Colon (tissue), 2 donors: ENCODE results near the gene RASGRP1.

Experiments used
- FAIRE-seq: peaks from 2 replicates; lab custom pipeline; 2012; peaks lifted over from hg19 to GRCh38; lab: Jason Lieb, UNC
- donor health status: control.
- donor health status: control.

RASGRP1 gene

DNA sequence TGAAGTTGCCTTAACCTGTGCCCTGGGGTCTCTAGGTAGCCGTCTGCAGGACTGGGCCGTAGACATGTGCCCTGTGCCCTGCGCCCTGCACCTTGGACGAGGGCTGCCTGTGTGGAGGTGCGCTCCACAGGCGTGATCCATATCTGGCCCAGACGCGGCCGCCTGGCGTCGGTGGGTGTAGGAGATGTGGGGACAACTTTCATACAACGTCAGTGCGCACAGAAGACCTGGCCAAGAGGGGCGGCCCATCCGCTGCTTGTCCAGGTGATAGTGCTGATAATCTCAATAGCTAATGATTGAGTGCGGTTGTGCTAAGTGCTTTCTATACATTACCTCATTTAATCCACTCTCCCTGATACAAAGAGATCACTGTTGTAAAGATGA, 665 bp upstream of the RASGRP1 start:
- no peak for FAIRE-seq

GRCh38 chr15:38563723-38564519, 693 bp downstream of the RASGRP1 start:
- FAIRE-seq, result no peak

DNA sequence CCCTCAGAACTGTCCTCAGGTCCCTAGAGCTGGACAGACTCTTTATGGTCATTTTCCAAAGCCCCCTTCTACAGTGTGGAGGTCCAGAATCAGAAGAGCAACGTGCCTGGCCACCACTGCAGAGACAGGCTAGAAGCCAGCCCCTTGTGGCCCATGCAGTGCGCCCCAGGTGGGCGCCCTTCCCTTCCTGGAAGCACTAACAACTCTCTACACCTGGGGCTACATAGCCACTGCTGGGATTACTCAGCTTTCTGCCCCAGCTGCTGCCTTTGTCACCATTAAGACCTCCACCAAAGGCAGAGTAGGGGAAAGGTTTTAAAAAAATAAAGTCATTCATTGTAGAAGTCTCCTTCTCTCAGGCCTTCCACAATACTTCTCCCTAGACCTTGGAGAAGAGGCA, 2.3 kb downstream of the RASGRP1 start:
- no peak for FAIRE-seq

DNA sequence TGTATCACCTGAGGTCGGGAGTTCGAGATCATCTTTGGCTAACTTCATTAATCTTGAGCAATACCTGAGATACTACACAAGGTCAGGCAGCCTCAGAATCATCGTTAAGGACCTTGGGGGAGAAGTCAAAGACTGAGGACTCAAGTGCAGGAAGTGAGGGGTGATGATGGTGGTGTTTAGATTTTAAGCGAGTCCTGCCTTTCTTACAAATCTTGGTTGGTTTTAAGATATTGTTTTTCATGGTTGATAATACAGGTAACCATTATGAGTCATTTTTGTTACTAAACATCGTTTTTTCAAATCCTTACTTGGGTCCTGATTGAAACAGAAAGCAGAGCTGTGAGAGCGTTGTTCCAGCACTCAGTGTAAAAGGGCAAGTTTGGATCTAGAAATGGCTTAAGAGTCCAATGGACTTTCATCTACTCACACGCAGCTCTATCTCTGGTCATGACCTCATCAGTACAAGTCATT, 4.1 kb downstream of the RASGRP1 start:
- no peak for FAIRE-seq

GRCh38 chr15:38559636-38560307, 4.8 kb downstream of the RASGRP1 start:
- FAIRE-seq, result no peak

DNA sequence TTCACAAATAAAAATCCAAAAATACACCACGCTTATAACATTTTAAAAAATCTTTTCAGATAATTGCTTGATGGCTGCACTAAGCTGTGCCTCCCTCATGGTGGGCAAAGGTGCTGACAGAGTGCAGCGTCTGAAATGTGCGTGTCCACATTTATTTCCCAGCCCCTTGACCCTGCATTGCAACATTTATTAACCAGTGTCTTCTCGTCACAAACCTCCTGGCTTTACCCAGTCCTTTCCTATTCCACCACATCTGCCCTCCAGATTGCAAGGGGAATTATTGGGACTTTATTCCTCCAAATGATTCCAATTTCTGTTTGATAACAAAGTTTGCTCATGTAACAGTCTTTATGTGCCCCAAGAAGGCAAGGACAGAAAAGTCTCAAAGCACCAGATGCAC, 5.5 kb downstream of the RASGRP1 start:
- FAIRE-seq, result no peak

DNA sequence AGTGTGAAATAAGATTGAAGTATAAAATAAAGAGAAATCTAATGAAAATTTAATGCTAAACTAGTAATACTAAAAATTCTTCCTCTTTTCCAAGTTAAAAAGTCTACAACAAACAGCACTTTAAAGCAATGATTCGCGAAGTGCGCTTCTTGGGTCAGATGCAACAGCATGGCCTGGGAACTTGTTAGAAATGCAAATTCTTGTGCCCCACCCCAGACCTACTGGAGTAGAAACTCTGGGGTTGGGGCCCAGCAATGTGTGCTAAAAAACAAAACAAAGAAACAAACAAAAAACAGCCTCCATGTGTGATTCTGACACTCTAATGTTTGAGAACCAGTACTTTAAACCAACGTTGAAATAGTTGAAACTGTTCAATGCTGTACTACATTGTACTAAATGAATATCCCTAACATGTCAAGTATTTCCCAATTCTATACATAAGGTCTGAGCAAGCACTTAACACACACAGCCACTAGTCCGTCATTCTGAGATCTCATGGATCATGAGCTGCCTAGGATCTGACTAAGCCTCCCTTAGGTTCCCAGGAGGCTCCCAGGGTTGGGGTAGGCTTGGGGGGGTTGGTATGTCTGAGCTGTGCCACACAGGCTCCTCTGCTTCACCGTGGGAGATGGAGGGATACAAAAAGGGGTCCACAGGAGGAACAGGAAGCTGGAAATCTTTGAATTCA, 6.1 kb downstream of the RASGRP1 start:
- no peak for FAIRE-seq

DNA sequence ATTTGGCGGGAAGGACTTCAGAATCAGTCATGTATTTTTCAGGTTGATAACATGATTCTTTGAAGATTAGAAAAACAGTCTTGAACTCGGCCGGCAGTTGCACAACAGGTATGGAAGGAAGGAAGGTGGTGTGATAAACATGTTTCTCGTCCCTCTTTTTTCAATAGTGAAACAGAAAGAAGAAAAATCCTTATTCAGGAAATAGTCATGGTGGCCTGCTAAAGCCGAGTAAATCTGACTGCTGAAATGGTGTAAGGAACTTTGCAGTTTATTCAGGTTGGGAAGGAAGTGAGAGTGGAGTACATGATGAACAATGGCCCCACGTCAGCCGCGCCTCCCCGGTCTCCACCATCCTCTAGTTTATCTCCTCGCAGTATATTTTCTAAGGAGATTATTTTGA, 6.7 kb downstream of the RASGRP1 start:
- no peak for FAIRE-seq

- FAIRE-seq, result no peak
Observed at GRCh38 chr15:38555686-38556334, 8.8 kb downstream of the RASGRP1 start.

DNA sequence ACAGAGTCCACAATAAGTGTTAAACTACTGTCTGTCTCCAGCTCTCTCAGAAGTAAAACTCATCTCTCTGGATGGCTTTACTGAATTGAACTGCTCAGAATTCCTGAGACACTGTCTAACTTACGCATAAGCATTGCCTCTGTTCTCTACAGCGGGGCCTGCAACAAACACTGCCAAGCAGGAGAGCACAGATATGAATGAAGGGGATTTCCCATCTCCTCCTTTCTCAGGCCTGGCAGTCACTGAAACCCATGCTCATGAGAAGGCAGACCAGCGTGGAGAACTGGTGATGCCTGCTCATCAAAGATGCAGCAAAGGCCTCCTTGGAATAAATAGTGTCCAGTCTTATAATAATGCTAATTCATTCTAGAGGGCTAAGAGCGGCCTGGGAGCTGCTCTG, 10.3 kb downstream of the RASGRP1 start:
- FAIRE-seq, result no peak

DNA sequence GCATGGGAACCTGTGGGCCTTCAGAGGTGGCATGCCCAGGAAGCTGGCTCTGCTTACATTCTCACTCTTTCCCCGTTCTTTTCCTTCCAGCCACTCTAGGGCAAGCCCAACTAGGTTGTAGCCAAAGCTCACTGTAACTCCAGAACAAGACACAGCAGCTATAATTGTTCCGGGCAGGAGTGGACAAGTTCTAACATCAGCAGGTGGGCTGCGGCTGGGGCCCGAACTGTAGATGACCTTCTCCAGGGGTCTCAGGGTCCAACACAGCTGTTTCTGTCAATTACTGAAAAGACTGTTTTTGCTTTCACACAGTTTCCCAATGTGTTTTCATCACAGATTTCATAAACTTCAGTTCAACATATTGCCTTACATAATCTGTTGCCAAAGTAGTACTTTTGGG, 11.5 kb downstream of the RASGRP1 start:
- FAIRE-seq, result no peak

DNA sequence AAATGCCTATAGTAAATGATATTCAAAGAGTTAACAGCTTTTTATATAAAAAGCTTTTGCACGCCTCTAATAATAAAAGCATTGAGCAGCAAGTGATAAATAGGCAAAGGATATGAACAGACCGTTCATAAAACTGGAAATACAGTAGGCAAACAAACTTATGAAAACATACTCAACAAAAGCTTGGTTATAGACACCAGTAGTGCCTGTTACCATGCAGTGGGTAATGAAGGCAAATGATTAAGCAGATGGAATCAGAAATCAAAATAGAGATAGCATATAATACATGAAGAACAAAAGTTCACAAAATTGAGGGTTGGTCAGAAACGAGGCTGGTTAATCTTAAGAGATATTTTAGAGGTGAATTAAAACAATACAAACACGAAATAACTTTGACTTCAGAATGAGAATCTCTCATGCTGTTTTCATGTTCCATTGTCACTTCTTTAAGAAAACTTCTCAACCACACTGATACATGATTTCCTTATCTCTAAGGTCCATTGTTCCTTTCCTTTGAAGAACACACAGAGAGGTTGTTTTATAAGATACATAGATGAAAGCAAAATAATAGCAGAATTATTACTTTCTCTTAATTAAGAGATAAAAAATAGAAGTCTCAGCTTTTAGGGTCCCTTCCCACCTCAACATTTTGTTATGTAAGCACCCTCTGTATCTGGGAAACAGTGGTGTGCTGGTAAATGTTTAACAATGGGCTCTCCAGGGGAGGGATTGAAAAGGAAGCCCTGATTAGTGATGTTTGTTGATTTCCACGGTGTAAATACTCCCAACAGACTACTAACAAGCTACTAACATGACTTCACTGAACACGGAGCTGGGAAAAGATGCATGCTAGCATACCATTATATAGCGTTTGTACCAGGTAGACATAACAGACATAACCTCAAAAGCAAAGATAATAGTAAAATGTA, 12.6 kb downstream of the RASGRP1 start:
- no peak for FAIRE-seq

GRCh38 chr15:38549222-38549621, 15.4 kb downstream of the RASGRP1 start:
- no peak for FAIRE-seq

GRCh38 chr15:38547255-38547997, 17.2 kb downstream of the RASGRP1 start:
- no peak for FAIRE-seq

DNA sequence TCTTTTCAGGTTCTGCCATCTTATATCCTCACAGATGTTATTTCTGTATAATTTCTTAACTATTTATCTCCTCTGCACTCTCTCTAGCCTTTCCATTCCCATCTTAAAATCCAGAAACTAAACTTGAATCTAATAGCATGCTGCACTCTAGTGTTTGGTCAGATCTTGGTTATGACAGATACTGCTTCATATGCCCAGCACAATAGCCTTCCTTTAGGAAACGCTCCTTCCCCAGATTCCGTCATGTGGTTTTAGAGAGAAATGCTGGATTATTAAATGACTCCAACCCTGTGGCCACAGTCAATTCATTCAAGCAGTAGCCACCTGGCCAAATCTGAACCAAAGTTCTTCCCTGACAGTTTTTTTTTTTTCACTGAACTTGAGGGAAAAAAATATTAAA, 19.4 kb downstream of the RASGRP1 start:
- FAIRE-seq, result no peak

DNA sequence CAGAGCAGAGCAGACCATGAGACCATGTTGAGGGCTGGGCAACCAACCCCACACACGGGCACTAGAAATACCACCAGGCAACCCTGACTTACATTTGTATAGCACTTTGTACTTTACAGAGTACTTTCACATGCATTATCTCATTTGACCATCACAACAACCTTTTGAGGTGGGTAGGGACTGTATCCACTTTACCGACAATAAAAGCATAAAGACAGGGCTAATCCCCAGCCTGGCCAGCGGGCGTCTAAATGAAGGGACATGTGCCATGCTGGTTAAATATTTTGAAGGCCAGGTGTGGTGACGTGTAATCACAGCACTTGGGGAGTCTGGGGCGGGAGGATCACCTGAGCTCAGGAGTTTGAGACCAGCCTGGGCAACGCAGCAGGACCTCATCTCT, 23.6 kb downstream of the RASGRP1 start:
- FAIRE-seq, result no peak

- no peak for FAIRE-seq
Observed at GRCh38 chr15:38540510-38540909, 24.1 kb downstream of the RASGRP1 start.

DNA sequence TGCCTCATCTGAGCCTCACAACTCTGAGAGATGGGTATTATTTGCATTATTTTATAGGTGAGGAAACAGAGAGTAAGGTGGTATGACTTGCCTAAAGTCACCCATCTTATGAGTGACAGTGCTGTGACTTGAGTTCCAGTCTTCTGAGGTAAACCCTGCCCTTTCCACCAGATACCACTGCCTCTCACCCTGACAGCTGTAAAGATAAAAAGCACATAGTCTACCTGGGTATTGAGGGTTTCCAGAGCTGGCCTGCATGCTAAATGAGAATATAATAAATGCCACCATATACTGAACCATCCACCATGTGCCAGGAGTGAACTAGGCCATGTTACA, 25.6 kb downstream of the RASGRP1 start:
- no peak for FAIRE-seq

DNA sequence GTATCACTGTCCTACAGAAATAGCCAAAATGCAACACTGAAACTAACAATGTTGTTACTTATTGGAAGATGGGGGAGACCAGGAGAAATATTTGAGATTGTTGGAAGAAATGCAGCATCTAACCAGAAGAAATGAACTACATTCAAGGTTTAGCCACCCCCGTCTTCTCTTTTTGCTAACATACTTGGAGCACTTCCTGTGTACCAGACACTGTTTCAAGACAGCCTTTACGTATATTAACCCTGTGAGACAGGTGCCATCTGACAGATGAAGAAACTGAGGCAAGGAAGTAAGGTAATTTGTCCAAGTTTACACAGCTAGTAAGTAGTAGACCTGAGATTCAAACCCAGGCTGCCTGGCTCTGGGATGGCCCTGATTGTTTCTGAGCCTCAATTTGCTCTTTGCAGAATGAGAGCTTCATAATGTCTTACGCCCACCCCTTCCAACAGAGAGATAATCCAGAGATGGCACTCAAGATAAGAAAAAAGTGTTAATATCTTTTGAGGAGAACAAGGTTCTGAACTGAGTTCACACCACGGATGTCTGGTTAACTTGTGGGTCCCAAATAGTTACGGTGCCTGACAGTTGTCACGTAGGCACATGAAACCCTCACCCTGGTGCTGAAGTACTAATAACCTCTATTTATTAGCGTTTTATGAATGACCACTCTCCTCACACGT, 26.1 kb downstream of the RASGRP1 start:
- no peak for FAIRE-seq

DNA sequence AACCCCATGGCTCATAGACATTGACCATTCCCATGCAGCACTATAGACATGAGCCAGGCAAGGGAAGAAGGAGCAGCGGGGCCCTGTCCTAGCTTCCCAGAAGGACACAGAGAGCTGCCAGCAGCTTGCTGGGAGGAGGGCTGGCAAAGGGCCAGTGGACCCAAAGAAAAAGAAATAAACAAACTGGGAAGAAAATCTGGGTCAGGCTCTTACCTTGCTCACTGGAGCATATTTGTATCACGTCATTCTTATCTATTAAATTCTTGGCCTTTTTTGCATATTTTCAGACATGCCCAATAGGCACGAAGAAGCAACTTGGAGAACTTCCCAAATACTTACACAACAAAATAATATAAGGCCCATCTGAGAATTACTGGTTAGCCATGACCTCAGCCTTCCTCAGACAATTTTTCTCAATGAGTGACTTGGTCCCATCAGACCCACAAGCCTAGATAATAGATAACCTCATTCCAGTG, 28.4 kb downstream of the RASGRP1 start:
- no peak for FAIRE-seq
